GM12874 (cell line): ENCODE results near the gene TIAM2.

Experiments used
- TF ChIP-seq, protein P1 (sequence below): IDR thresholded peaks from 2 replicates; pipeline ENCODE4 v1.5.1; 2011; ENCODE audit warnings: low read depth, mild to moderate bottlenecking, control low read depth, low read length, moderate library complexity; ENCODE audit not compliant: insufficient read depth

The TIAM2 gene

GRCh38 chr6:154981079-154981870 is 13.8 kb upstream of the TIAM2 start:
- TF ChIP-seq, protein P1, sequence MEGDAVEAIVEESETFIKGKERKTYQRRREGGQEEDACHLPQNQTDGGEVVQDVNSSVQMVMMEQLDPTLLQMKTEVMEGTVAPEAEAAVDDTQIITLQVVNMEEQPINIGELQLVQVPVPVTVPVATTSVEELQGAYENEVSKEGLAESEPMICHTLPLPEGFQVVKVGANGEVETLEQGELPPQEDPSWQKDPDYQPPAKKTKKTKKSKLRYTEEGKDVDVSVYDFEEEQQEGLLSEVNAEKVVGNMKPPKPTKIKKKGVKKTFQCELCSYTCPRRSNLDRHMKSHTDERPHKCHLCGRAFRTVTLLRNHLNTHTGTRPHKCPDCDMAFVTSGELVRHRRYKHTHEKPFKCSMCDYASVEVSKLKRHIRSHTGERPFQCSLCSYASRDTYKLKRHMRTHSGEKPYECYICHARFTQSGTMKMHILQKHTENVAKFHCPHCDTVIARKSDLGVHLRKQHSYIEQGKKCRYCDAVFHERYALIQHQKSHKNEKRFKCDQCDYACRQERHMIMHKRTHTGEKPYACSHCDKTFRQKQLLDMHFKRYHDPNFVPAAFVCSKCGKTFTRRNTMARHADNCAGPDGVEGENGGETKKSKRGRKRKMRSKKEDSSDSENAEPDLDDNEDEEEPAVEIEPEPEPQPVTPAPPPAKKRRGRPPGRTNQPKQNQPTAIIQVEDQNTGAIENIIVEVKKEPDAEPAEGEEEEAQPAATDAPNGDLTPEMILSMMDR = no peak

- TF ChIP-seq, protein P1 = no peak
These were observed 11.0 kb upstream of the TIAM2 start for GRCh38 chr6:154984146-154984545.

DNA sequence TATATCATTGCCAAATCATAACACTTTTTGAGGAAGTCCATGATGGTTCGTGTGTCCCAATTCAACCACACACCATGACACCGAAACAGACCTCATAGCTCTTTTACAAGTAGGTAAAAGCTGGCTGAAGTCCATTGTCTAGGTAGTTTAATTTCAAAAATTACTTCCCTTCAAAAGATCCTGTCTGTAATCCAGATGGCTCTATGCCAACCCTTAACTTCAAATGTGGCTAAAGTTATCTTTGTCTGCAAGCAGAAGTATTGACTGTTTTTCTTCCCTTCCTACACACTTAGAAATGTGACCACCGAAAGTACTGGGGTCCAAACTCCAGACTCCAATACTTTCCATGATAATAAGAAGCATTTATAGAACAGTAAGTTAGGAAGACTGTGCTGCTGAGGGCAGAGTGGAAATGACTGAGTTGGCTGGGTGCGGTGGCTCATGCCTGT is 8.3 kb upstream of the TIAM2 start:
- TF ChIP-seq, protein P1 = no peak

- TF ChIP-seq, protein P1 = no peak
These were observed 5.7 kb upstream of the TIAM2 start for GRCh38 chr6:154989448-154989847.

GRCh38 chr6:154991207-154991606 is 3.9 kb upstream of the TIAM2 start:
- TF ChIP-seq, protein P1 = no peak

DNA sequence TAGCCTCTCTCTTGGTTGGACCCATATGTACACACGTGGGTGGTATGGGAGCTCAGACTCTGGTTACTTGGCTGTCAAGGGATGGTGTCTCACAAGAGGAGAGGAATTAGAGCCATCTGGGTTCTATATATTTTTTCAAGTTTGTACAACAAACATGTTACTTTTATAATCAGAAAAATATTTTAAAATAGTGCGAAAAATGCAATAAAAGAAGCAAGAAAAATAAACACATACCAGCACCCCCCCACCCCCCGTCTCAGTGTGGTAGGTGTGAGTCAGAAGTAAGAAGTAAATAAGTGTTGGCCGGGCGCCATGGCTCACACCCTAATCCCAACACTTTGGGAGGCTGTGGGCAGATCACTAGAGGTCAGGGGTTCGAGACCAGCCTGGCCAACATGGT is 2.1 kb upstream of the TIAM2 start:
- TF ChIP-seq, protein P1 = no peak

DNA sequence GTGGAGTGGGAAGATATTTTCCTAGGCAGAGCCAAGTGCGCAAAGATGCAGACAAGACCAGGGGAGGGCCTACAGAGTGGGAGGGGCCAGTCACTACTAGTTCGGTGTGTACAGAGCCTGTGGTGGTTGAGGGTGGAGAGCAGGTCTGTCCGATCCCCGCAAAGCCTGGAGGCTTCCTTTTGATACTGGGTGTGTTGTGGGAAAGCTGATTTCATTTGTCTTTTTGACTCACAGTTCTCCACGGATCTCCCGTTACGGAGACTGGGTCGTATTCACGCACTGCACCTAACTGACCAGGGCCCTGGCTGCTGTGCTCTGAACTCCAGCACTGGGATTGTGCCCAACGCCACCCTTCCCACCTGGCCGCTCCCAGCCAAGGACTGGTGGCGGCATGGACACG is 1.4 kb upstream of the TIAM2 start:
- TF ChIP-seq, protein P1 = no peak
